GM23338 (cell line): ENCODE data around the gene CYB5RL. TPM values are rescaled to one million over a fixed set of nuclear protein-coding genes. Genes with fewer than 3 reads are reported as not detected.

Source experiments
- ATAC-seq: fragments of 200-7000 bp; cut with Tn5 transposase; 3 replicates; pipeline ENCODE4 v1.9.1; 2020
- DNase-seq: peaks from one replicate; pipeline ENCODE4 v3.0.0-alpha.2; 2015; ENCODE audit warnings: low spot score
- H2AFZ ChIP-seq: fragments of 200-600 bp; sonication (generic); 2 replicates; pipeline ENCODE4 v1.8.0; 2016; ENCODE audit warnings: antibody characterized with exemption, mild to moderate bottlenecking, moderate library complexity
- H3F3A ChIP-seq: fragments of 200-600 bp; sonication (generic); replicated peaks from 2 replicates; pipeline ENCODE4 v1.8.0; 2017; ENCODE audit warnings: antibody characterized with exemption, mixed run types, low read depth
- H3K27ac ChIP-seq: fragments of 200-600 bp; sonication (generic); 2 replicates; pipeline ENCODE4 v1.6.1; 2016; ENCODE audit warnings: low read depth
- H3K27me3 ChIP-seq: fragments of 200-600 bp; sonication (generic); 2 replicates; pipeline ENCODE4 v1.8.0; 2016; ENCODE audit warnings: mild to moderate bottlenecking, mixed run types, moderate library complexity; ENCODE audit not compliant: insufficient read depth
- H3K36me3 ChIP-seq: fragments of 200-600 bp; sonication (generic); 2 replicates; pipeline ENCODE4 v1.8.0; 2016; ENCODE audit warnings: mild to moderate bottlenecking; ENCODE audit not compliant: insufficient read depth
- H3K4me1 ChIP-seq: fragments of 200-600 bp; sonication (generic); 2 replicates; pipeline ENCODE4 v1.8.0; 2016; ENCODE audit warnings: mild to moderate bottlenecking, moderate library complexity; ENCODE audit not compliant: insufficient read depth
- H3K4me2 ChIP-seq: fragments of 200-600 bp; sonication (generic); 2 replicates; pipeline ENCODE4 v1.7.1; 2017; ENCODE audit warnings: mixed run types
- H3K4me3 ChIP-seq: fragments of 200-600 bp; sonication (generic); 2 replicates; pipeline ENCODE4 v1.6.1; 2016; ENCODE audit warnings: mixed run types
- H3K79me2 ChIP-seq: fragments of 200-600 bp; sonication (generic); replicated peaks from 2 replicates; pipeline ENCODE4 v1.8.0; 2017; ENCODE audit warnings: mild to moderate bottlenecking; ENCODE audit not compliant: insufficient read depth
- H3K9me2 ChIP-seq: fragments of 200-600 bp; sonication (generic); 2 replicates; pipeline ENCODE4 v1.8.0; 2017; ENCODE audit not compliant: insufficient read depth
- H4K20me1 ChIP-seq: fragments of 200-600 bp; sonication (generic); replicated peaks from 2 replicates; pipeline ENCODE4 v1.8.0; 2017; ENCODE audit warnings: mild to moderate bottlenecking; ENCODE audit not compliant: insufficient read depth
- H3K27ac Mint-ChIP-seq: 2 replicates; pipeline ENCODE4 v1.8.0; 2020; ENCODE audit warnings: inconsistent platforms, mild to moderate bottlenecking, moderate library complexity, mixed read lengths
- H3K27me3 Mint-ChIP-seq: 3 replicates; pipeline ENCODE4 v1.8.0; 2022; ENCODE audit warnings: low read depth, mild to moderate bottlenecking, moderate library complexity, mixed read lengths, inconsistent platforms; ENCODE audit not compliant: insufficient read depth, poor library complexity
- H3K36me3 Mint-ChIP-seq: 3 replicates; pipeline ENCODE4 v1.8.0; 2021; ENCODE audit warnings: low read depth, mild to moderate bottlenecking, inconsistent platforms, moderate library complexity, mixed read lengths
- H3K4me1 Mint-ChIP-seq: 3 replicates; pipeline ENCODE4 v1.8.0; 2020; ENCODE audit warnings: mild to moderate bottlenecking, inconsistent platforms, mixed read lengths
- H3K4me3 Mint-ChIP-seq: 3 replicates; pipeline ENCODE4 v1.8.0; 2021; ENCODE audit warnings: moderate library complexity, mild to moderate bottlenecking, inconsistent platforms, mixed read lengths
- H3K9me3 Mint-ChIP-seq: 3 replicates; pipeline ENCODE4 v1.8.0; 2020; ENCODE audit warnings: moderate library complexity, mild to moderate bottlenecking, inconsistent platforms, mixed read lengths
- CTCF ChIP-seq, 2 experiments: fragments of 200-600 bp in 1 of 2; sonication (generic) in 1 of 2; conservative IDR thresholded peaks; 2 replicates each; pipeline versions ENCODE4 v1.5.1 to v1.6.1; 2016 to 2017; ENCODE audit warnings: antibody characterized with exemption in 2 of 2, low read depth in 2 of 2, mild to moderate bottlenecking in 2 of 2, moderate library complexity in 1 of 2
- ETS1 ChIP-seq: IDR thresholded peaks from 2 replicates; pipeline ENCODE4 v1.6.1; 2016; ENCODE audit warnings: antibody characterized with exemption
- EZH2 ChIP-seq: fragments of 200-600 bp; sonication (generic); IDR thresholded peaks from one replicate; pipeline ENCODE4 v1.8.0; 2017; ENCODE audit warnings: antibody characterized with exemption, mild to moderate bottlenecking, low read depth; ENCODE audit not compliant: unreplicated experiment
- NANOG ChIP-seq: IDR thresholded peaks from 2 replicates; pipeline ENCODE4 v1.6.1; 2016; ENCODE audit warnings: antibody characterized with exemption, borderline replicate concordance
- ZNF114 ChIP-seq: fragments of 250-450 bp; sonication (Bioruptor Pico); IDR thresholded peaks from 2 replicates; pipeline ENCODE4 v1.5.0; 2020; ENCODE audit warnings: mild to moderate bottlenecking, moderate library complexity
- ZNF331 ChIP-seq: fragments of 250-450 bp; sonication (Bioruptor Pico); IDR thresholded peaks from 2 replicates; pipeline ENCODE4 v1.5.0; 2020; ENCODE audit warnings: low read depth, mild to moderate bottlenecking, moderate library complexity
- ZNF462 ChIP-seq: fragments of 250-450 bp; sonication (Bioruptor Pico); IDR thresholded peaks from 2 replicates; pipeline ENCODE4 v1.5.0; 2020; ENCODE audit warnings: mild to moderate bottlenecking, moderate library complexity
- polyA plus RNA-seq: library from polyadenylated mRNA; unstranded; fragments of >200 nt; fragmentation: Nextera tagmentation; extraction: Ambion mirVana; gene quantifications from 2 replicates; pipeline ENCODE4 v1.2.1, GENCODE V29; 2016
- total RNA-seq: library from RNA; depleted of rRNA; stranded (reverse); fragments of >200 nt; shearing (Covaris generic); gene quantifications from 2 replicates; pipeline ENCODE4 v1.2.3, GENCODE V29; 2014

CYB5RL gene
- total and polyA plus RNA-seq, 2 experiments from 2014 or later: 5.9 to 11.5 TPM

GRCh38 chr1:54178296-54179070 is 21.3 kb downstream of the CYB5RL start:
- Mint-ChIP-seq H3K27ac (no peak overlapping the region), H3K36me3 (peaks cover 7% of the 10 kb centered on the region; the same call in 2 of the 3 replicates), H3K4me1 (peaks cover 3% of the 10 kb centered on the region; the same call in 2 of the 3 replicates), H3K4me3 (no peak overlapping the region), H3K27me3 (peaks cover 4% of the 10 kb centered on the region), H3K9me3 (no peaks in the 10 kb centered on the region)
- H3K36me3 ChIP-seq: no peaks in the 10 kb centered on the region
- no peaks in the 10 kb centered on the region for H4K20me1 ChIP-seq
- H2AFZ ChIP-seq: no peak overlapping the region
- H3K4me2 ChIP-seq: no peak overlapping the region
- no peak for DNase-seq
- H3K27me3 ChIP-seq: no peaks in the 10 kb centered on the region
- no peaks in the 10 kb centered on the region for H3K4me1 ChIP-seq
- ATAC-seq: no peak
- no peak overlapping the region for H3K4me3 ChIP-seq
- no peak for TF ChIP-seq ZNF331
- no peak for TF ChIP-seq ZNF462 (CRISPR knock-in tag)
- TF ChIP-seq NANOG: no peak
- no peak for TF ChIP-seq EZH2
- no peak for TF ChIP-seq CTCF (conservative IDR thresholded peaks at IDR 0.05; ENCODE audit: low read depth in 2 of 2)
- TF ChIP-seq ETS1: no peak
- TF ChIP-seq ZNF114: no peak
- no peaks in the 10 kb centered on the region for H3K9me2 ChIP-seq
- no peak overlapping the region for H3K27ac ChIP-seq
- no peaks in the 10 kb centered on the region for H3K79me2 ChIP-seq
- no peaks in the 10 kb centered on the region for H3F3A ChIP-seq
